ENCODE results near the gene AKAP13.

GRCh38 chr15:85743392-85744055 is 363.1 kb downstream of the AKAP13 start:
- TF ChIP-seq CTCF (IDR thresholded peaks at IDR 0.05) (no peak), POLR2A (IDR thresholded peaks at IDR 0.05) (no peak)
